ENCODE results near the gene NABP2.
"Not testable (repeated sequence)": the region's sequence is repeated elsewhere in the genome, so short reads cannot be mapped to it uniquely, and the experiment has no call there.

The NABP2 gene

DNA sequence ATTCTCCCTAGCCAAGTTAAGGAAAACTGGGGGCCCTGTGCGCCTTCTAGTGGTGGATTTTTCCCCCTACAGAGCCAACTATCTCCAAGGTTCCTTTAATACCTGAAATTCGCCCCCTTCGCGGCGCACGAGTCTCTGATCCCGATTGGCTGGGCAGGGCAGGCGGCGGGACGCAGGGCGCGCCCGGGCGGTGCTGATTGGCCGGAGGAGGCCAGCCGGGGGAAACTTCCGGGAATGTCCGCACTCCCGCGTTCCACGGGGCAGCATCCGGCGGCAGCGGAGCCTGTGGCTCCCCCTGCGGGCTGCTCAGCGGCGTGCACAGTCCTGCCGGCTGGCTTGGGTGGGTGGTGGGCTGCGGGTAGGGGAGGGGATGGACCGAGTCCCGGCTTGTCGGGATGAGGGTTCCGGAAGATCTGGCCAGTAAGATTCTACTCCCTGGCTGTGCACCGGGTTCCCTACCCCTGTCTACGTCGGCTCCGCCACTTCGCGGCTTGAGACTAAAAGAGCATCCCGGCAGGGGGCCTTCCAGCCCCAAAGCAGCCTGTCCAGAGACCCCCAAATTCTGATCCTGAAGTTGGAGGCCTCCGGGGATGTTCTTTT is at the start of gene NABP2:
Gene NABP2, plus strand, starts transcription at position 241 of the 600 bp plus-strand sequence. CDS start 515 bp downstream, outside the sequence.
- DNase-seq = peak; percentile 96

GRCh38 chr12:56178347-56178746 is 45.8 kb upstream of the NABP2 start:
- no peak for DNase-seq

DNA sequence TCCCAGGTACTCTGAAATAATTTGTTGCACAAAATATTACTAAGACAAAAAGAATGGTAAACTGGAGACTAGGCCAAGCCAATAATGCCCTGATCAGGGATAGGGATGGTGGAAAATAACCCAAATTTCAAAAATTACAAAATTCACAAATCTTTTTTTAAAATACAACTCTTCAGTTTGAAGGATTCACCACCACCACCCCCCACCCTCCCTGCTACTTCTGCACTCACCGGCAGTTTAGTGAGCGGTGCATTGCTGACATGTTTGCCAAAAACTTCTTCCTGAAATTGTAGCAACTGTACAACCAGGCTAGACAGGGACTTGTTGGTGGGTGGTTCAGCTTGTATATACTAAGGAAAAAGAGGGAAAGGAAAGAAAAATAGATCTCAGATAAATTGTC is 37.2 kb upstream of the NABP2 start:
- no peak for DNase-seq

DNA sequence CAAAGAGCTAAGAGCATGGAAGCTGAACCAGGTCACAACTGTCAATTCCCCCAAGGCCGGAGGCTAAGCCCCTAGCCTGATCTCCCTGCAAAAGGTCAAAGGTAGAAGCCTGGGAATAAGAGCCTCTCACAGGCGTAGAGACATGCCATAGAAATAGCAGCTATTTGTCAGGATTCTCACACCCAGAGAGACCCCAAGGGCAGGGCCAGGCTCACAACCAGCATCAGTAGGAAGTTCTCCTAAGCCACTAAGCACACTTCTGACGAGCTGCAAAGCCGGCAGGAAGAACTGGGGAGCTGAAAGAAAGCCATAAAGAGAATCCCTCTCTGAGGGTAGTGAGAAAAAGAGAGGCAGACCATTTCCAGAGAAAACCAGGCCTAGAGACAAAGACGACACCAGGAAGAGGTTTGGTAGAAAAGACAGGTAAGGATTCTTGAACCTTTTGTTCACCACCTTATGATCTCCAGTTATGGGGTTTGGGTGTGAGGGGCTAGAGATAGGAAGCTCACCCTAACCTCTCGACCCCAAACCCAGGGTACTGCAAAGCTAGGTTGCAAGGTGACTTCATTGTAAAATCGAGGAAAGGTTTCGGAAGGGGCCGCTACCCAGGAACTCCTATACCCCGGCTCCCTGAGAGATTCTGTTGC is 35.9 kb upstream of the NABP2 start:
- peak; percentile 19 for DNase-seq

DNA sequence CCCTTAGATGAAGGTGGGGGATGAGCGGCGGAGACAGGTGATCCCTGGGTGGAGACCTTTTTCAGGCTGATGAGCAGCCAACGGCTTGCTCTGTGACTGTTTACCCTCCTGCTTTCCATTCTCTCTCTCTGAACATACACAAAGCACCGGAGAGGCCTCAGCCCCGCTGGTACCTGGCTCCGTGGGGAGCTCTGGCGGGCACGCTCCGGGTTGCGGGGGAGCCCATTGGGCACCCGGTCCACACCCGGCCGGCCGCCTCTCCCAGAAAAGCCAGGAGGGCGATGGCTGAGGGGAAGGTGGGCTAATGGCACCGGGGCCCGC is 35.4 kb upstream of the NABP2 start:
- DNase-seq = no peak

GRCh38 chr12:56189099-56189917 is 34.8 kb upstream of the NABP2 start, which contains the start of gene SMARCC2:
SMARCC2 (minus strand) TSS chr12:56189483; CDS start chr12:56189461, 22 bp downstream.
- peak; percentile 86 for DNase-seq

- DNase-seq = peak; percentile 65
Measured at GRCh38 chr12:56189918-56190694, 34.0 kb upstream of the NABP2 start.

GRCh38 chr12:56190695-56191155 is 33.4 kb upstream of the NABP2 start:
- no peak for DNase-seq

DNA sequence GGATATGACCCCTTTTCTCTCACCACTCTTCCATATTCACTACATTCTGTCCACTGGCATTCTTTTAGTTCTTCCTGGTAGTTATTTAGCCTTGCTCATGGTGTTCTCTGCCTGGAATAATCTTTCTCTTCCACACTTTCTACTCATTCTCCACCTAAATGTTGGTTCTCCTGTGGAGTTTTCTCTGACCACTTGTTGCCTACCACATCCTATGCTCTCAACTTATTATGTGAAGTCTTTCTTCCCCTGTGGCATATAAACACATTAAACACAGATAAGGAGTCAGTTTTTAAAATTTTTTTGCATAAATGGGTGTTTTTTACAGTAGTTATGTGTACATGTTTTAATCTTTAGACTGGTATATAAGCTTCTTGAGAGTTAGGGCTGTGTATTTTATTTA is 31.6 kb upstream of the NABP2 start:
- no peak for DNase-seq

GRCh38 chr12:56193025-56193578 is 31.0 kb upstream of the NABP2 start:
- peak; percentile 80 for DNase-seq

DNA sequence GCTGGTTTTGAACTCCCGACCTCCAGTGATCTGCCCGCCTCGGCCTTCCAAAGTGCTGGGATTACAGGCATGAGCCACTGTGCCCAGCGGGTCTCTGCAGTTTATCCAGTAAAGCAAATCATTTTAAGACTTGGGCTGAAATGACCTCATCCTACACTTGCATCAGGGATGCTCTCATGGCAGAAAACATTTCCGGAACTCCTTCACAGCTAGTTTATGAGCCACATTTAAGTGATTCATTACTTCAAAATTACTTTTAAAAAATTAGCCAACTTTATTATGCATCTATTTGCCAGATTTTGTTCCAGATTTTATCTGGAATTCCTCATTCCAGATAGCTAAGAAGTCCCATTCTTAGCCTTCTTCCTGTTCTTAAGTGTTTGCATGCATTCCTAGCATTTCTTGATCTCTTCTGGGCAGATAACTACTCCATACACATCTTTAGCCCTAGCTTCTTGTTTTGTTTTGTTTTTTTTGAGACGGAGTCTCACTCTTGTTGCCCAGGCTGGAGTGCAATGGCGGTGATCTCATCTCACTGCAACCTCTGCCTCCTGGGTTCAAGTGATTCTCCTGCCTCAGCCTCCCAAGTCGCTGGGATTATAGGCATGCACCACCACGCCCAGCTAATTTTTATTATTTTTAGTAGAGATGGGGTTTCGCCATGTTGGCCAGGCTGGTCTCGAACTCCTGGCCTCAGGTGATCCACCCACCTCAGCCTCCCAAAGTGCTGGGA is 27.2 kb upstream of the NABP2 start:
- DNase-seq = not testable (repeated sequence)

DNA sequence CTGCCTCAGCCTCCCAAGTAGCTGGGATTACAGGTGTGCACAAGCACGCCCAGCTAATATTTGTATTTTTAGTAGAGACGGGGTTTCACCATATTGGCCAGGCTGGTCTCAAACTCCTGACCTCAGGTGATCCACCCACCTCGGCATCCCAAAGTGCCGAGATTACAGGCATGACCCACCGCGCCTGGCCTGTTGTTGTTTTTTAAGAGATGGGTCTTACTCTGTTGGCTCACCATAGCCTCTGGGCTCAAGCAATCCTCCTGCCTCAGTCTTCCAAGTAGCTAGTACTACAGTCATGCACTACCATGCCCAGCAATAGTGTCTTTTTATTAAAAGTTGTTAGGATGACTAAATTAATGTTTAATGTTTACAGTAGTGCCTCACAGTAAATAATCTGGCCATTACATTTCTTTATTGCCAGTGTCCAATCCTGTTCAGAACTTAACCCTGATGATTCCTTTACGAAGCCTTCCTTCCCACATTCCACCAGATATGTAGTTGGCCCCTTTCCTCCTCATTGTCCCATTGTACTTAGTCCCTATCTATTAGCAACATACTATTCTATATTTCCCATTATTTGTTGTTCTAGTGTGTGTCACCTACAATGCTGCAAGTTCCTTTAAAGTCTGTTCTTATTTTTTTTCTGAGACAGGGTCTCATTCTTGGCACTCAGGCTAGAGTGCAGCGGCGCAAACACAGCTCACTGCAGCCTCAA is 26.1 kb upstream of the NABP2 start:
- no peak for DNase-seq

- no peak for DNase-seq
Measured at GRCh38 chr12:56198836-56199235, 25.3 kb upstream of the NABP2 start.

GRCh38 chr12:56202366-56202765 is 21.8 kb upstream of the NABP2 start:
- DNase-seq = no peak

GRCh38 chr12:56202838-56203237 is 21.3 kb upstream of the NABP2 start:
- DNase-seq = no peak

DNA sequence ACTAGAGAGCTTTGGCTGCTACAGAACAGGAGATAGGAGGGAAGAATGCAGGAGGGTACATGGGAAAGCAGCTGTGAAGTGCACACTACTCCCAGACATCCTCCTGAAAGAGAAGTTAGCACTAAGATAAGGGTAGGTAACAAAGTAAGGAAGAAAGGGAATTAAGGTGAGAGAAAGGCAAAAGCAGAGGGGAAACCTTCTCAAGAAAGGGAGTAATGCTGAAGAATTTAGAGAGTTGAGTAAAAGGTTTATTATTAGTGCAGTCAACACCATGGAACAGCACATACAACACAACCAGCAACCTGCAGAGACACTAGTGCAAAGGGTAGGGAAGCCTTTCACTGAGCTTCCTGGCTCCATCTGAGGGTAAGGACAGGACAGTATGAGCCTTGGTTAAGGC is 19.9 kb upstream of the NABP2 start:
- DNase-seq = no peak

- no peak for DNase-seq
Measured at GRCh38 chr12:56205445-56205844, 18.7 kb upstream of the NABP2 start.

DNA sequence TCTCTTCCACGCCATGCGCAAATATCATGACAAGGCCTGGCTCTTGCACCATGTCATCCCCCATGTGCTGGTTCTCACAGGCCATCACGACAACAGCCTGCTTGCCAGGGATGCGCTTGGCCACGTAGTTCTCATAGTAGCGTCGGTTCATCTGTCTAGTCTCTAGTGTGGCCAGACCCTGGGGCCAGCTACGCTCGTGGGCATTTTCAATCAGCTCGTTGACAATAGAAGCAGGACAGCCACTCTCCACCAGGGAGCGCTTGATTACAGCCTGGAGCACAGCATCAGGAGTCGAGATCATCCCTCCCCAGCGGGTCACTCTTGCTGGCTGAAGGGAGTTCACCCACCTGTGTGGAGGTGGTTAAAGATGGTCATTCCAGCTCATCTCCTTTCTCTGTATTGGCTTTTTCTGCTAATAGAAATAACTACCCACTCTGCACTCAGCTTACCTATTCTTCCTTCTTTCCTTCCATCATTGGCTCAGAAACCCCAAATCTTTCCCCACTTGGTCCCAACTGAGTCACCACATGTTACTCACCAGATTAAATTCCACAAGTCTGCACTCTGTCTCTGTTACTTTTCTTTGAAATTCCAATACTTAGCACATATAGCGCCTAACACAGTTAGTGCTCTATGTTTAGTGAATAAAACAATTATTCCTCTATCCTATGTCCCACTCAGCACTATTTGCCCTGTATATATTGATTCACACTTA is 17.5 kb upstream of the NABP2 start:
- DNase-seq = peak; percentile 55

GRCh38 chr12:56208006-56208405 is 16.1 kb upstream of the NABP2 start:
- no peak for DNase-seq

GRCh38 chr12:56212361-56212760 is 11.8 kb upstream of the NABP2 start:
- DNase-seq = no peak

DNA sequence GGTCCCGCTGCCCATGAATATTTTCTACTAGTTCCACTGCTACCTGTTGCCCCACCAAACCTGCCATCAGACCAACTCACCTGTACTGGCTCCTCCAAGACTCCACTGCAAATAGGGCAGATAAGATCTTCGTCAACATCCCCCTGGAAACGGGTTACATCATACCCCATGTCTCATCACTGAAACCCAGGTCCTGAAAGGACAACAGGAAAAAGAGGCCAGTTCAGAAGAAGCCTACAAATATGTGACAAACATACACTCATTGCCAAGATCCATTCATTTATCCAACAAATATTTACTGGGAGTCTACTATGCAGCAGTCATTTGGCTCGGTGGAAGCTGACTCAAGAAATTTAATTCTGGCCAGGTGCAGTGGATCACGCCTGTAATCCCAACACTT is 10.3 kb upstream of the NABP2 start:
- no peak for DNase-seq

Data from CD4-positive, alpha-beta T cell treated with Interleukin-6 for 4 hours (primary cell).